H1 (cell line): Measurements from ENCODE around the gene MTMR4. TPM values are rescaled to one million over a fixed set of nuclear protein-coding genes. Genes with fewer than 3 reads are reported as not detected.

Source experiments
- CTCF ChIA-PET: fragments of 300-600 bp; sonication (Branson Sonifier 250); formaldehyde crosslinking; loops from one replicate; lab custom pipeline; 2021; ENCODE audit not compliant: partially characterized antibody; lab: Charles Lee
- POLR2A ChIA-PET: fragments of 300-600 bp; sonication (Branson Sonifier 250); formaldehyde crosslinking; loops from one replicate; lab custom pipeline; 2021; ENCODE audit warnings: inconsistent platforms; ENCODE audit not compliant: partially characterized antibody; lab: Charles Lee
- DNase-seq, 2 experiments: peaks; one replicate each; pipeline versions ENCODE4 v3.0.0 to v3.0.0-alpha.2; 2010 to 2022; ENCODE audit warnings: low spot score in 2 of 2, low read depth in 1 of 2, mixed read lengths in 1 of 2
- FAIRE-seq: peaks from 2 replicates; lab custom pipeline; 2011; peaks lifted over from hg19 to GRCh38; lab: Jason Lieb, UNC
- H2AFZ ChIP-seq: 2 replicates; pipeline ENCODE4 v1.8.1; 2012; ENCODE audit warnings: low read length, inconsistent platforms
- H2AK5ac ChIP-seq: 2 replicates; pipeline ENCODE4 v1.6.1; 2013; ENCODE audit warnings: low read depth, low read length
- H2BK120ac ChIP-seq: replicated peaks from 2 replicates; pipeline ENCODE3; 2013; ENCODE audit warnings: low read depth, low read length, inconsistent platforms
- H2BK12ac ChIP-seq: 2 replicates; pipeline ENCODE4 v1.6.1; 2013; ENCODE audit warnings: low read depth, low read length
- H2BK15ac ChIP-seq: 2 replicates; pipeline ENCODE4 v1.6.1; 2013; ENCODE audit warnings: low read length
- H2BK20ac ChIP-seq: 2 replicates; pipeline ENCODE4 v1.6.1; 2013; ENCODE audit warnings: low read length
- H2BK5ac ChIP-seq: 2 replicates; pipeline ENCODE4 v1.6.1; 2013; ENCODE audit warnings: low read depth, low read length
- H3K14ac ChIP-seq: 2 replicates; pipeline ENCODE4 v1.6.1; 2013; ENCODE audit warnings: inconsistent platforms; ENCODE audit not compliant: insufficient read length
- H3K18ac ChIP-seq: 2 replicates; pipeline ENCODE4 v1.6.1; 2013; ENCODE audit warnings: low read length; ENCODE audit errors: extremely low read depth
- H3K23ac ChIP-seq: 2 replicates; pipeline ENCODE4 v1.6.1; 2013; ENCODE audit warnings: inconsistent platforms; ENCODE audit not compliant: insufficient read length
- H3K23me2 ChIP-seq: 2 replicates; pipeline ENCODE4 v1.6.1; 2013; ENCODE audit warnings: low read depth, low read length
- H3K27ac ChIP-seq: 2 replicates; pipeline ENCODE4 v1.6.1; 2011; ENCODE audit warnings: low read depth, low read length, inconsistent platforms
- H3K27me3 ChIP-seq, 4 experiments: replicated peaks in 1 of 4; 1 replicate in 1 of 4; 2 replicates in 3 of 4; pipeline versions ENCODE4 v1.6.1 to v1.8.1; 2011 to 2013; ENCODE audit warnings: low read length in 3 of 4, mild to moderate bottlenecking in 3 of 4, inconsistent platforms in 2 of 4, mixed read lengths in 2 of 4, moderate library complexity in 1 of 4; ENCODE audit not compliant: control insufficient read depth in 3 of 4, insufficient read depth in 3 of 4; ENCODE audit errors: extremely low read depth in 1 of 4
- H3K36me3 ChIP-seq, 4 experiments: 2 replicates each; pipeline versions ENCODE4 v1.6.1 to v1.8.1; 2011 to 2013; ENCODE audit warnings: mild to moderate bottlenecking in 4 of 4, low read length in 3 of 4, moderate library complexity in 2 of 4, control low read depth in 1 of 4, inconsistent platforms in 1 of 4; ENCODE audit not compliant: insufficient read depth in 4 of 4, control insufficient read depth in 2 of 4
- H3K4ac ChIP-seq: replicated peaks from 2 replicates; pipeline ENCODE3; 2013; ENCODE audit warnings: low read length, low read depth, mixed read lengths, inconsistent platforms; ENCODE audit not compliant: insufficient read length
- H3K4me1 ChIP-seq, 4 experiments: replicated peaks in 1 of 4; 1 replicate in 1 of 4; 2 replicates in 3 of 4; pipeline versions ENCODE4 v1.6.1 to v1.8.1; 2011 to 2013; ENCODE audit warnings: low read length in 3 of 4, inconsistent platforms in 2 of 4, mixed read lengths in 1 of 4; ENCODE audit not compliant: insufficient read depth in 4 of 4, control insufficient read depth in 3 of 4
- H3K4me2 ChIP-seq, 2 experiments: 2 replicates each; pipeline versions ENCODE4 v1.6.1 to v1.8.1; 2011 to 2013; ENCODE audit warnings: low read depth in 2 of 2, low read length in 2 of 2, control low read depth in 1 of 2, inconsistent platforms in 1 of 2, mild to moderate bottlenecking in 1 of 2; ENCODE audit not compliant: insufficient read depth in 1 of 2
- H3K4me3 ChIP-seq, 4 experiments: fragments of 200-600, 300-600 bp in 1 of 4; sonication (generic), shearing (Covaris generic), sonication (Bioruptor Twin) in 1 of 4; 2 replicates each; pipeline versions ENCODE4 v1.5.1 to v1.8.1; 2011 to 2016; ENCODE audit warnings: low read length in 4 of 4, low read depth in 3 of 4, control low read depth in 2 of 4, inconsistent platforms in 2 of 4, mild to moderate bottlenecking in 2 of 4, mixed read lengths in 1 of 4, moderate library complexity in 1 of 4; ENCODE audit not compliant: insufficient read depth in 2 of 4; ENCODE audit errors: extremely low read depth in 1 of 4
- H3K56ac ChIP-seq: replicated peaks from 2 replicates; pipeline ENCODE3; 2013; ENCODE audit warnings: low read depth, mild to moderate bottlenecking, mixed read lengths, low read length, inconsistent platforms; ENCODE audit not compliant: insufficient read length
- H3K79me1 ChIP-seq: 2 replicates; pipeline ENCODE4 v1.6.1; 2013; ENCODE audit warnings: low read depth, low read length, control low read depth
- H3K79me2 ChIP-seq, 2 experiments: 2 replicates each; pipeline versions ENCODE4 v1.6.1 to v1.8.1; 2012 to 2013; ENCODE audit warnings: low read length in 2 of 2, mild to moderate bottlenecking in 2 of 2, inconsistent platforms in 1 of 2; ENCODE audit not compliant: insufficient read depth in 2 of 2, control insufficient read depth in 1 of 2
- H3K9ac ChIP-seq, 4 experiments: replicated peaks in 1 of 4; 1 replicate in 1 of 4; 2 replicates in 3 of 4; pipeline versions ENCODE4 v1.6.1 to v1.8.1; 2011 to 2013; ENCODE audit warnings: low read depth in 3 of 4, low read length in 3 of 4, control low read depth in 2 of 4, mild to moderate bottlenecking in 2 of 4, moderate library complexity in 2 of 4, inconsistent platforms in 1 of 4; ENCODE audit errors: extremely low read depth in 1 of 4
- H3K9me3 ChIP-seq, 2 experiments: 2 replicates each; pipeline versions ENCODE4 v1.6.1 to v1.8.1; 2012 to 2013; ENCODE audit warnings: mild to moderate bottlenecking in 2 of 2, moderate library complexity in 2 of 2, control low read depth in 1 of 2, inconsistent platforms in 1 of 2, low read depth in 1 of 2, low read length in 1 of 2, mixed read lengths in 1 of 2; ENCODE audit not compliant: insufficient read depth in 2 of 2
- H4K20me1 ChIP-seq, 2 experiments: replicated peaks in 1 of 2; 2 replicates each; pipeline versions ENCODE3 to v1.8.1; 2011 to 2013; ENCODE audit warnings: inconsistent platforms in 2 of 2, low read length in 2 of 2, mild to moderate bottlenecking in 1 of 2; ENCODE audit not compliant: insufficient read depth in 2 of 2, control insufficient read depth in 1 of 2
- H4K5ac ChIP-seq: 2 replicates; pipeline ENCODE4 v1.6.1; 2013; ENCODE audit warnings: low read length, low read depth, mixed read lengths, inconsistent platforms; ENCODE audit not compliant: insufficient read length
- H4K8ac ChIP-seq: 2 replicates; pipeline ENCODE4 v1.8.0; 2013; ENCODE audit warnings: mild to moderate bottlenecking, moderate library complexity, low read length, inconsistent platforms; ENCODE audit not compliant: insufficient read depth; ENCODE audit errors: extremely low read depth
- H4K91ac ChIP-seq: replicated peaks from 2 replicates; pipeline ENCODE3; 2013; ENCODE audit warnings: low read length, mixed read lengths, inconsistent platforms; ENCODE audit not compliant: insufficient read length
- HDAC6 ChIP-seq: IDR thresholded peaks from one replicate; pipeline ENCODE4 v1.7.1; 2012; ENCODE audit warnings: low read depth, mild to moderate bottlenecking, inconsistent platforms, low read length, moderate library complexity
- KDM5A ChIP-seq: fragments of 200-600 bp; IDR thresholded peaks from 2 replicates; pipeline ENCODE4 v1.7.1; 2012; ENCODE audit warnings: mild to moderate bottlenecking, low read length, inconsistent platforms, mixed read lengths
- RAD21 ChIP-seq, 2 experiments: IDR thresholded peaks in 1 of 2; conservative IDR thresholded peaks in 1 of 2; 2 replicates each; pipeline ENCODE4 v1.6.1; 2011; ENCODE audit warnings: low read depth in 2 of 2, low read length in 2 of 2, improper control_type of control experiment in 1 of 2, inconsistent platforms in 1 of 2, mild to moderate bottlenecking in 1 of 2, moderate library complexity in 1 of 2
- RXRA ChIP-seq: IDR thresholded peaks from 2 replicates; pipeline ENCODE4 v1.6.1; 2011; ENCODE audit warnings: low read depth, mild to moderate bottlenecking, low read length, moderate library complexity; ENCODE audit not compliant: insufficient read depth
- SIRT6 ChIP-seq: IDR thresholded peaks from one replicate; pipeline ENCODE4 v1.7.1; 2012; ENCODE audit warnings: low read length, inconsistent platforms
- SP4 ChIP-seq: IDR thresholded peaks from 2 replicates; pipeline ENCODE4 v1.6.1; 2012; ENCODE audit warnings: low read length, inconsistent platforms
- SRF ChIP-seq: IDR thresholded peaks from 2 replicates; pipeline ENCODE4 v1.6.1; 2011; ENCODE audit warnings: mild to moderate bottlenecking, low read depth, low read length, moderate library complexity
- TAF1 ChIP-seq: IDR thresholded peaks from 2 replicates; pipeline ENCODE4 v1.6.1; 2011; ENCODE audit warnings: mild to moderate bottlenecking, low read depth, low read length
- TCF12 ChIP-seq: IDR thresholded peaks from 2 replicates; pipeline ENCODE4 v1.6.1; 2011; ENCODE audit warnings: low read depth, mild to moderate bottlenecking, low read length
- ZNF274 ChIP-seq: IDR thresholded peaks from 2 replicates; pipeline ENCODE4 v1.7.0; 2012; ENCODE audit warnings: low read length, borderline replicate concordance; ENCODE audit errors: extremely low read depth
- WGBS, 2 experiments: shearing (Covaris generic) in 1 of 2; methylation state at CpG; one replicate each; pipeline versions ENCODE4 v1.1.6 to v1.1.7; 2013 to 2015; ENCODE audit warnings: low lambda C conversion rate in 2 of 2, mixed read lengths in 2 of 2, inconsistent platforms in 1 of 2, low coverage in 1 of 2, missing lambda C conversion rate in 1 of 2; ENCODE audit not compliant: insufficient replicate concordance in 2 of 2, insufficient coverage in 1 of 2, insufficient read length in 1 of 2; ENCODE audit errors: extremely low coverage in 1 of 2, missing lambda C conversion rate in 1 of 2; 5-methylcytosine and 5-hydroxymethylcytosine counted together
- polyA plus RNA-seq, 7 experiments: library from polyadenylated mRNA; depleted of rRNA in 3 of 7; stranded (reverse) in 5 of 7; unstranded in 2 of 7; fragments of >200 nt in 5 of 7; fragments of 200-250 nt in 2 of 7; gene quantifications; 1 replicate in 5 of 7; 2 replicates in 1 of 7; 4 replicates in 1 of 7; pipeline versions ENCODE4 v1.2.1 to v1.2.3, GENCODE V29; 2011 to 2013; ENCODE audit warnings: missing spikeins in 2 of 7, mixed read lengths in 2 of 7
- total RNA-seq: library from RNA; stranded (reverse); fragmentation: NEBNext Ultra II Directional; extraction: Animal tissue kit (Norgen Biotek cat#: 25700); gene quantifications from 2 replicates; pipeline ENCODE4 v1.2.1, GENCODE V29; 2021

MTMR4 gene
- total and polyA plus RNA-seq, 2 of the 8 experiments (the other 6 are each of a cell fraction or from before 2014, with no cell fraction given): 15.9 to 39.2 TPM

DNA sequence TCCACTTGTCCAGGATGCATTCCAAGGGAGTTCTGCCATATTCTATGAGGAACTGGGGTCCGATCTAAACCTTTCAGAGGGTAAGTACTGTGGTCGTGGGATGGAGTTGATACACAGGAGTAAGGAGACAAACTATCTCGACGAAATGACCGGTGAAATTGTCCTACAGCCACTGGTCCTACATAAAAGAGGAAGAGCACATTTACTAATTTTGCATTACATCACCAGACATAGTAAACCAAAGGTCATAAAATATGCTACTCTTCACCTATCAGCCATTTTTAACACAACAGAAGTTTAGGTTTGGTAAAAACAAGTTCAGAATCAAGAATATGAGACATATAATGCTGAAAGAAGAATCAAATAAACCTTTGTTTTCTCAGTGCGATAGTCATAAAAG is 34.3 kb downstream of the MTMR4 start:
- Histone ChIP-seq H3K4me3 (no peak overlapping the region), H3K79me2 (no peaks in the 10 kb centered on the region), H3K18ac (no peak overlapping the region), H4K91ac (no peak overlapping the region), H3K23ac (no peak overlapping the region), H4K20me1 (no peaks in the 10 kb centered on the region), H2BK12ac (no peak overlapping the region), H3K79me1 (no peaks in the 10 kb centered on the region), H3K4me1 (no peaks in the 10 kb centered on the region), H3K4ac (no peak overlapping the region), H2BK5ac (no peak overlapping the region), H2BK20ac (no peak overlapping the region), H4K8ac (no peak overlapping the region), H3K36me3 (no peaks in the 10 kb centered on the region), H3K27ac (no peak overlapping the region), H3K56ac (no peak overlapping the region), H3K23me2 (no peaks in the 10 kb centered on the region)
- DNase-seq: no peak
- POLR2A ChIA-PET: no interaction called here
- WGBS, 2 experiments: 82% methylated on average over 6 of the region's 6 CpGs; no CpG with 5 or more reads in 1 of the 2 experiments
- TF ChIP-seq KDM5A (no peak), TCF12 (no peak), TAF1 (no peak), HDAC6 (no peak), RXRA (no peak), SRF (no peak), SP4 (no peak), ZNF274 (no peak), RAD21 (IDR thresholded peaks at IDR 0.05 in 1 of 2, conservative IDR thresholded peaks at IDR 0.05 in 1 of 2; ENCODE audit: low read depth in 2 of 2, low read length in 2 of 2) (no peak), SIRT6 (no peak)
- TF ChIP-seq, all 59 proteins: peak for 0
- Histone ChIP-seq H3K9ac (no peak overlapping the region), H3K14ac (no peak overlapping the region), H2BK15ac (no peak overlapping the region), H3K9me3 (no peaks in the 10 kb centered on the region), H2BK120ac (no peak overlapping the region), H4K5ac (no peak overlapping the region), H2AFZ (no peak overlapping the region), H3K4me2 (no peak overlapping the region), H3K27me3 (no peaks in the 10 kb centered on the region; a peak in 1 of 7 replicates), H2AK5ac (no peak overlapping the region)
- CTCF ChIA-PET: interaction anchor here (0.8 kb wide), 1 partner anchor 172 kb away, joined by 3 read pairs; no protein-coding TSS in a partner anchor
- FAIRE-seq: no peak
